Activated T-helper 1 cell treated with anti-CD3 and anti-CD28 coated beads, Interleukin-2, amount 50 U/mL, for 16 hours (primary cell): ENCODE results near the gene R3HDM2.
"Not testable (repeated sequence)": the region's sequence is repeated elsewhere in the genome, so short reads cannot be mapped to it uniquely, and the experiment has no call there.

Source experiments
- DNase-seq, 2 donors: peaks; one replicate each; pipeline ENCODE4 v3.0.0-alpha.2; 2020; ENCODE audit warnings: low read depth in 1 of 2, low spot score in 1 of 2

R3HDM2 gene

DNA sequence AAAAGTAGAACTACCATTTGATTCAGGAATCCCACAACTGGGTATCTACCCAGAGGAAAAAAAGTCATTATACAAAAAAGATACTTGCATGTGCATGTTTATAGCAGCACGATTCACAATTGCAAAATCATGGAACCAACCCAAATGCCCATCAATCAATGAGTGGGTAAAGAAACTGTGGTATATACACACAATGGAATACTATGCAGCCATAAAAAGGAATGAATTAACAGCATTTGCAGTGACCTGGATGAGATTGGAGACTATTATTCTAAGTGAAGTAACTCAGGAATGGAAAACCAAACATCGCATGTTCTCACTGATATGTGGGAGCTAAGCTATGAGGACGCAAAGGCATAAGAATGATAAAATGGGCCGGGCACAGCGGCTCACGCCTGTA is 154.6 kb downstream of the R3HDM2 start:
- not testable (repeated sequence) for DNase-seq

DNA sequence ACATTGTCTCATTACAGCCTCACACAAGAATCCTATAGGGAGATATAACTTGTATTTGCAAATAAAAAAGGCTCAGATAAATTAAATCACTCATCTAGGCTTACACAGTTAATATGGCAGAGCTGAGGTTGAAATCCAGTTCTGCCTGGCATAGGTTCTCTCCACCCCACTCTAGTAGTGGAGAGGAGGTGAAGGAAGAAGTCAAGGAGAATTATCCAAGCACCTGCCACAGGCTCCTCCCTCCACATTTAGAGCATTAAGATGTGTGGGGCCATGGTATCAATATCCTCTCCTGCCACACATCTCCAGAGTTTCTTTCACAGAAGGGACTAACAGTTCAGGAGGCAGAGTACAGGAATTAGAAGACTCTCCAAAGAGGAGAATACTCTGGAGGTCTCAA is 157.3 kb downstream of the R3HDM2 start:
- no peak for DNase-seq

DNA sequence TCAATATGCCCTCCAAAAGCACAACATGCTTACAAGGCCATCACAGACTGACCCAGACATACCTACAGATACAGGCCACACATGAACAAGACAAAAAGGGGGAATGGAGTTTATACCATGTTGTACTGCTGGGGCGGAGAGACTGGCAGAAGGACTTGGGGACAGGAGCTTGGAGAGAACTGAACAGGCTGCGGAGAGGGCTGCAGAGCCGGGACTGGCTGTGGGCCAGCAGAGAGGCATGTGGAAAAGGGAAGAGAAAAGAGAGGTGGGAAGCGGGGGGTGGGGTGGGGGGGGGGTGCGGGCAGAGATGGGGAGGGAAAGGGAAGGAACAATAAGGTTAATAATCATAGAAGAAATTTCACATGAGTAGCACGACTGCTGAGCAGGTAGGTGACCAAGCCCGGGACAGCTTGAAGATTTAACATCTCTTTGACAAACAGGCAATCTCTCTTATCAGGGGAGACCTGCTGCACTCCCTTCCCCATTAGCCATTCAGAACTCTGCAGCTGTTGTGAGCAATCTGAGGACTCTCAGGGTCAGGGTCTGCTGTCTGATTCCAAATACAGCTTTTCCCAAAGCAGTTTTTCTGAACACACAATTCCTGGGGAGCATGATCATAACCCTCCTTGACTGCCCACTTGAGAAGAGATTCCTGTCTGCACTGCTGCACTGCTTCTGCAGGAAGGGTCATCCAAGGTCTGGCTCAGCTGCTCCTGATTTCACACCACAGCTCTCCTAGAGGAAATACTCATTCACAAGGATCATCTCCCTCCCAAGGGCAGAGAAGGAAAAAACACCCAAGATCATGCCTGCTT is 158.3 kb downstream of the R3HDM2 start:
- DNase-seq, result no peak

DNA sequence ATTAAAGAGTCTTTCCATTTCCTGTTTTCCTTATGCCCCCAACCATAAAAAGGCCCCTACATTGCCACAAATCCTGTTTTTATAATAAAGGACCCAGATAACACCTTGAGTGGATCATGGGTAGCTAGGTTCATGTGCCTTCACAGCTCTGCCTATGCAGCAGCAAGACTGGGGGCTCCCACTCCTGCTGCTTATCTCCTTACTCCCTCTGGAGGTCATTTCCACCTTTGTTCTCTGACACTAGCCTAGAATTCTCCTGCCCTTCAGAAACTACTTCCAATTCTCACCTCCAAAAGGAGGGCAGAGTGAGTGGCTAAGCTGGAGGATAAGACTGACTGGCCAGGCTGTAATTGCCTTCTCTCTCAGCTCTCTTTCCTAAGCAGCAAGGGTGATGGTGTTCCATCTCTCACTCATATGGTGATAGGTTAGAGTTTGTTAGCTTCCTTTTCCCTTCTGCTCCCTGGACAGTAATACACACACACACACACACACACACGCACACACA is 159.8 kb downstream of the R3HDM2 start:
- no peak for DNase-seq

DNA sequence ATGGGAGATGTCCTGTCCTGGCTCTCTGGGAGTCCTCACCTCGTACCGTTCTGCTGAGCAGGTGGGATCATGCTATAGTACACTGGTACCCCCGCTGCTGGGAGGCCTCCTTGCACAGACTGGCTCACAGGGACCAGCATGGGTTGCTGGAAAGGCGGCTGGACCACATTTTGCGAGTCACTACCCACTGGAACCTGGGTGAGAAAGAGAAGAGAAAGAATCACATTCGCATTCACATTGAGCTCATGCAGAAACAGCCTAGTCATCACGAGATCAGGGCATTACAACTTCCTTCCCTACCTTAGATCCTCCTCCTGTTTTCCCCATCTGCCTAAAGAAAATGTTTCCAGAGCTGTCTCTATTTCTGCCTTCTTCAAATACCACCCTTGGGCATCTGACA is 162.6 kb downstream of the R3HDM2 start:
- DNase-seq, result no peak

DNA sequence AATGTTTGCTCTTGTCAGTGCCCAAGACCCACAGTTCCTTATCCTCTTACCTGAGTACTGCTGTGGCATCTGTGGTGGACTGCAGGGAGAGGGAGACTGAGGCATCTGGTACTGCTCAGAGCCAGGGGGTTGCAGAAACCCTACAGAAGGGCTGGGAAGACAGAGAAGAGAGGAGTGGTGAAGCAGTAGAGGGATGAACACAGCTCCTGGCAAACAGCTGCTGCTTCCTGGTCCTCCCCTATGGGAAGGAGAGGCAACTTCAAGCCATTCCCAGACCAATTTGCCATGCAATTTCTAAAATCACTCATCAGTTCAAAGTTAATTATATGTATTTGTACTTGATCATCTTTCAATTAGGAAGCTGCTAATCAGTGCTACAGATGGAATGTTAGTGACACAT is 164.2 kb downstream of the R3HDM2 start:
- DNase-seq, result no peak

DNA sequence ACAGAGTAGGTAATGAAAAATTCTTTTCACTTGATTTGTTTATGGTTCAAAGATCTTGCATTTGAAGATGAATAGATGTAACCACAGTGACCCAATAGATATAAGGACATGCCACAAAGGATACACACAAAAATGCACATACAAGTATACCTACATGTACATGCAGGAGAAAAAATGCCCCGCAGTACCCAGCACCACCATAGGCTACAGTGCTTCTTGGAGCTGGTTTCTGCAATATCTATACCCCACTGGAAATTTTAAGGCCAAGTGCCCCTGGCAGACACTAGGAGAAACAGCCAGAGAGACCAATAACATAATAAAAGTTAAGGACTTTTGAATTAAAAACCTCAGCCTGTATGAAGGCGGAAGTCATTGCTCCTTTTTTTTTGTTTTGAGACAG is 167.7 kb downstream of the R3HDM2 start:
- no peak for DNase-seq

DNA sequence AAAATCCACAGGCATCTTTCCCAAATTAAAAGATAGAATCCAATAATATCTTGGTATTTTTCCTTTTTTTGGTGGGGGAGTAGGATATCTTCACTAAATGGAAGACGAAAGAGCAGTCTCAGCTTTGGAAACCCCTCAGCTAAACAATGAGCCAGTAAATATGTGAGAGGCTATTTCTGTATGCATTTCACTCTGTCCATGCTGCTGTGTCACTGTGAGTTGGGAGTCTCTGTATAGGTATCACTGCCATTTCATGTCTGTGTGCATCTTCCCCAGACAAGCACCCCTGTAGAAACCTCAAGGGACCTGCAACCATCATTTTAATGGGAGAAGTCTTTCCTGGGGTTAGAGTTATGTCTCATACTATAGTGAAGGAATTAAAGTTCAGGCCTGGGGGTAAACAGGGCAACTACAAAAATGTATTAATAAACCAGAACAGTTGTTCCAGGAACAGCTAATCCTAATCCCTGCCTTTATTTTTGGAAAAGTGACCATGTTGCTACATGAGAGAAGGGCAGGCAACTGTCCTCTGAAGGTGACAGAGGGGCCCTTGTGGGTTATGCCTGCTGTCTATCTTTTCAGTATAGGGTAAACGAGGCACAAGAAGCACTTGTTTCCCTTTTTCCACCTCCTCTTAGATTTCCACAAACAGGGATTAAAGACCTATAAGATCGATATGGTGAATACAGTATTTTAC is 168.6 kb downstream of the R3HDM2 start:
- no peak for DNase-seq

DNA sequence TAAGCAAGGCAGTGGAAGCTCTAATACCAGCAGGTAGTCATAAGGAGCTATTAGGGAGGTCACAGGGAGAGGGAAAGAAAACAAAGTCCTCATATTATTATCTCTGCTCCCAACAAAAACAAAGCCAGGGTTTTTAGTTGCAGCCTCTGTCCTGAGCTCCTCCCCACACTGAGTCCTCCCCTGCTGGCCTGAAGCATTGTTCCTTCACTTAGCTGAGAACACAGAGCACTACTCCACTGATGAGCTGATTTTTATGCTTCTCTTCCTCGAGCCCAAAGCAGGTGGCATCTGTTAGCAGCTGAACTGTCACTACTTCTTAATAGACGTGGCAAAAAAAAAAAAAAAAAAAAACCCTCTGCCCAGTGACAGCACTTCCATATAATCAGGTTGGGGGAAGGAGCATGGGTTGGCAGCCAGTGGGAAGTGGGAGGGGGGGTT is 169.4 kb downstream of the R3HDM2 start:
- DNase-seq, result no peak

DNA sequence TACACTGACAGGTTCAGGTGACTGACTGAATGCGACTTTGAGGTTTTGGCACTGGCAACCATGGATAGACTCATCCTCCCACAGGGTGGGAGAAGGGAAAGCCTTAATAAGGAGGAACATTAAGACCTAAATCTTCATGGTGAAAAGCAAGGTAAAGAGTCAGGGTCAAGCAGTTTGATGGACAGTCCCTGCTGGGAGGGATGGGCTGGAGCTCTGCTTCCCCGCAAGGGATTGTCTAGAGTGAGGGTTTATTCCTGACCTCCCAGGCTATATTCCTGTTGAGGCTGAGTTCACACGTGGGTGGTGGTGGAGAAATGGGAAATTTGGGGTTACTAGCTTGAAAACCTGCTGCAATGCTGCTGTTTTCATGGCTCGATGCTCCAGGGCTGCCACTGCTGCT is 170.5 kb downstream of the R3HDM2 start:
- no peak for DNase-seq

DNA sequence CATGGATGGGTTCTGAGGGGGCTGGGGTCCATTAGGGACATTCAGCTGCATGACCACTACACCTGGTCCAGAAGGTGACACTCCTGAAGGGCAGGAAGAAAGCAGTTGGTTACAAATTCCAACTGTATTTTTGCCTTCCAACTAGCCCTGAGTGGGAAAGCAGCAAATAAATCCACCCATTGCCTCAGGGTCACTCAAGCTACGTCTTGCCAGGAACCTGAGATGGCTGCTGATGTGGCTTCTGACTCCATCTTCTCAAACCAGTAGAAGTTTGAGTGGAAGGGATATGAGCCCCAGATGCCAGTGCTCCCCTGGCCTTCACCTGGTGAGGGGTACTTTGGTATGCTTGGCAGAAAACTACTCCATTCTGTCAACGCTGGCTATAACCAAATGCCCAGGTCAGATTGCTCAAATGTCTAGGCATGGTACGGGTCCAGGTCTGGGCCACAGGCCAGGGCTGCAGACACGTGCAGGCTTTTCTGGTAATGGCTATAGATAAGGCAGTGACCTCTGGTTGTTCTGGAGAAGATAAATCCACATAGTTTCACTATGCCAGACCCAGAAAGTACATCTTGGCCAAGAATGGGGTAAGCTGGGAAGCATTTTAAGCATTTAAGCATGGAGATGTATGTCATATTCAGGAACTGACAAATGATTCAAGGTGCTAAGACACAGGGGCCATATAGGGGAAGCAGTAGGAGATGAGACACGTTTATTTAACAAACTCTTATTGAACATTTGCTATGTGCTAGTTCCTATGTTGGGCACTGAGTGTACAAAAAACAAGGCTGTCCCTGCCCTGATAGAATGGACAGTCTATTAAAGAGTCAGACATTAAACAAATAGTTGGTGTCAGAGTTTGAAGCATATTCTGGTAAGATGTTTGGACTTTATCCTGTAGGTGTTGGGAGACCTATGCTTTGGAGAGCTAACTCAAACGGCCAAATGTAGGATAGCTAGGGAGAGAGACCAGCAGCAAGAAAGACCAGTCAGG is 171.6 kb downstream of the R3HDM2 start:
- DNase-seq, result no peak

DNA sequence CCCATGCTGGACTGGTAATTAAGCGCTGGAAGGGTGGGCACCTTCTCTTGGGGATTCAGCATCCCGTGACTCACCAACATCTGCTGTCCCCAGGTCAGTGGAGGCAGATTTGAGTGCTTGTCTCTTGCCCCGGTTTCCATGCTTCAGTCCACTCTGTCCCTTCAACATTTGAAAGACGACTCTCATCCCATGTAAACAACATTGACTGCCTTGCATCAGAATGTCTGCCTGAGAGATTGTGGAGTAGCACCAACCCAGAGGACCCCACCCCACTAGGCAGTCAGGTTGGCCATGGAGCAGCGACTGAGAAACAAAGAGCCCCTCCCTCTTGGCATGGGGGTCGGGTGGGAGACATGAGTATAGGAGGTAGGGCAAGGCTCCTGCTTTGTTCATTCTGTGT is 174.9 kb downstream of the R3HDM2 start:
- no peak for DNase-seq

DNA sequence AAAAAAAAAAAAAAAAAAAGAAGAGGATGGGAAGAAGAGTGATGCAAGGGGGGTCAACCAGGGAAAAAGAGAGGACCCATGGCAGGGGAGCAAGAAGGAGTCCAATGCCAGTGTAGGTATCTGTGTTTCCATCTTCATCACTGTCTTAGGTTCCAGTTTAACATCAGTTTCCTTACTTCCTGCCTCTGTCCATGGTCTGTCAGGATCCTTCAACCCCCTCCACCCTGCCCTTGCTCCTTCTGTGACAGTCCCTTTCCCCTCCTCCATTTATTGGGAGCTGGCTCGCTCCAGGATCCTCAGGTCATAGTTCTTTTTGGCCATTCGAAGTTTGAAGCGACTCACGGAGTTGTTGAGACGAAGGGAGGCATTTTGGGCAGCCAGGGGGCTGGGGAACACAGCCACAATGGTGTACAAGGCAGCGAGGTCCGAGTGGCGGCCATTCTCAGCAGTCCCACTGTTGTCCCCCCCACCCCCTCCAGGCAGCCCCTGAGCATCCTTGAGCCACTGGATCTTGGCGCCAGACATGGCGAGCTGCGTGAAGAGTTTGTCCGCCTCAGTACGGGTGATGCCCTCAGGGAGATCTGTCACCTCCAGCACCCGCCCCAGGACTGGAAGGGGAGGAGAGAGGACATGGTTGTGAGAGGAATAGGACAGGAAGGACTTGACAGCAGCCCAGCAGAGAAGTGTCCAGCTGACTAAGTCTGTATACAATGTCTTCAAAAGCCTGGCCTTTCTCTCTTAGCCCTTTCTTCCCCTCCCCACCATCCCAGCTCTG is 176.2 kb downstream of the R3HDM2 start:
- no peak for DNase-seq

DNA sequence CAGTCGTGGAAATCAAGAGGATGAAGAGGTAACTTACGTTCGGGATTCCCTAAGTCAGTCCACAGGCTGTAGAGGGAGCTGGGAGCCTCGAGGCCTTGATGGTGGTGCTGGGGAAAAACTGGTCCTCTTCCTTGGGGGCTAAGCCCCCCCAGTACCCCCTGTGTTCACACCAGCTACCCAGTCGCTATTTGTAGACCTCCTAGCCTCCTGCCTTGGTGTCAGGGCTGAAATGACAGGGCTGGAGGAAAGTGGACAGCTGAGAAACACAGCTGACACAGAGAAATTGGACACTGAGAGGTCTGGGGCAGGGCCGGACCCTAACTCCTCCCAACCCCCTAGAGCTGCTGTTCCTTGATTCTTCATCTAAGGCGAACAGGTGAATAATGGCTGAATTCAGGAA is 179.9 kb downstream of the R3HDM2 start, which contains the start of gene STAC3:
STAC3 (minus strand) TSS at position 232 of the 400 bp plus-strand sequence. CDS start 1,551 bp downstream, outside the sequence.
- DNase-seq, result no peak

DNA sequence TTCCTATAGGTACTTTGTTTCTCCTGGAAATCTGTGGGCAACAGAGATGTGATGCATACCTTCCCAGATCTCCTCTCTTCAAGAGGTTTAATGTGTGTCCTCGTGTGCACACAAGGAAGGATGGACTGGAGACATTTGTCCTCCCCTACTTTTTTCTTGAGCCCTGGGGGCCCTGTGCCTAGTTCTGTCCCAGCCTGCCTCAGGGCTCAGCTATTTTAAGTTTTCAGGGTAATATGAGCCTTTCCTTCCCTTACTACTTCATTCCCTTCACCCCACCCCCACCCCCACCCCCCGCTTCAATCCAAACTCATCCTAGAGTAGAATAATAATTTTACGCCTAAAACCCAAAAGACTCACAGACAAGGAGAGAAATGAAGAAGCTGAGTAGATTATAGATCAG is 180.3 kb downstream of the R3HDM2 start:
- DNase-seq, result no peak

DNA sequence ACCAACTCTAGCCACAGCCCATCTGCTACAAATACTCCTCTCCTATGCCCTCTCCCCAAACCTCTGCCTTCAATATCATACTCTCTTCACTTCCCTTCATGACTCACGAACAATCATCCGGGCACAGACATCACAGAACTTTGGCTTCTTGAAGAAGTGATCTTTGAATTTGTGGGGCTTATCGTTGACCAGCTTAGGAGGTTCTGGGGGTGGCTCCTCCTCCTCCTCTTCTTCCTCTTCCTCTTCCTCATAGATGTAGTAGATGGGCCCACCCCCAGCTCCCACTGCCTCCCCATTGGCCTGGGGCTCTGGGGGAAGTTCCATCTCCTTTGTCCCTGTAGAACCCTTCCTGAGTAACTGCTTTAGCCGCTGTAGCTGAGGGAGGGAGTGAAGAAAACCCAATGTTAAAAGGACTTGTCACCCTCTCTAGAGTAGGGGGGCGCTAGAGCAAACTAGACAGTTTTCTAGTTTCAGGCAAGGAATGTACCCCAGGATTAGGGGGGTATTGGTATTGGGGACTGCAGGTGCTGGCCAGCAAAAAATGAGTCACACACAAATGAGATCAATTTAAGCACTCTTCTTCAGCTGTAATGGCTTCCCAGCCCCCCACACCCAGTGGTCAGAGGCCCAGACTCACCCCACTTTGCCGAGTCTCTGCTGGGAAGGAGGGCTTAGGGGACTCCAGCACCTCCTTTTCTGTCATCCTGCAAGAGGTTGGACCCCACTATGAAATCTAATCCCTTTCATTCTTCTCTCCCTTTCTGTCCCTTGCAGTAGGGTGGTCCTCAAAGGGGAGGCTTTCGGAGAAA is 181.7 kb downstream of the R3HDM2 start:
- DNase-seq, result no peak

DNA sequence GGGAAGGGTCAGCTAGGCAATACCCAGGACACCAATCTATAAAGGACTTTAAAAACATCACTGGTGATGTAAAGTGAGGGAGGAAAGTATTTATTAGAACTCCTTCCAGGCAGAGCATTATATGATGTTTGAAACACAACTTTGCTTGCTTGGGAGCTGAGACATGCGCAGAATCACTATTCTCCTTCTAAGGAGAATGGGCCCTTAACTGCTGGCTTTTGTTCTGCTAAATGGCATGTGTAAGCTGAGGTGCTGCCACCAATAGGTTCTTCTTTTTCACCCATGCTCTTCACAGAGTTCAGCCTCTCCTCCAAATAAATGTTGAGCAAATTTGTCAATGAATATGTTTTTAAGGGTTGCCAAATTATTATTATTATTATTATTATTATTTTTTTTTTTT is 183.8 kb downstream of the R3HDM2 start:
- DNase-seq, result no peak

DNA sequence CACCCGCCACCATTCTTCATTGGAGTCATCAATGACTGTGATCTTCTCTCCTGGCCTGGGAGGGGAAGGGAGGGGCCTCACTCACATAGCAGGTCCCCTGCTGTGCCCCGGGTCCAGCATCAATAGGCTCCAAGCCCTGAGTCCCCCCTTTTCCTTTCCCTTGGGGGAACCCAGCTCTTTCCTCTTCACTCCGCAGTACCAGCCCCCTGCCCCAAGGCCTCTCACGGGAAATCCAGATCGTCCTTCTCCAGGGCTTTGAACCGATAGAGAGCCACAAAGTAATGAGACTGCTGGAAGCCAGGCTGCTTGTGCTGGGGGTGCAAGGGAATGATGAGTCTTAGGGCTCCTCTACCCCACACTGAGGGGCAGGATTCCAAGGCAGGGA is 186.5 kb downstream of the R3HDM2 start:
- DNase-seq, result no peak

DNA sequence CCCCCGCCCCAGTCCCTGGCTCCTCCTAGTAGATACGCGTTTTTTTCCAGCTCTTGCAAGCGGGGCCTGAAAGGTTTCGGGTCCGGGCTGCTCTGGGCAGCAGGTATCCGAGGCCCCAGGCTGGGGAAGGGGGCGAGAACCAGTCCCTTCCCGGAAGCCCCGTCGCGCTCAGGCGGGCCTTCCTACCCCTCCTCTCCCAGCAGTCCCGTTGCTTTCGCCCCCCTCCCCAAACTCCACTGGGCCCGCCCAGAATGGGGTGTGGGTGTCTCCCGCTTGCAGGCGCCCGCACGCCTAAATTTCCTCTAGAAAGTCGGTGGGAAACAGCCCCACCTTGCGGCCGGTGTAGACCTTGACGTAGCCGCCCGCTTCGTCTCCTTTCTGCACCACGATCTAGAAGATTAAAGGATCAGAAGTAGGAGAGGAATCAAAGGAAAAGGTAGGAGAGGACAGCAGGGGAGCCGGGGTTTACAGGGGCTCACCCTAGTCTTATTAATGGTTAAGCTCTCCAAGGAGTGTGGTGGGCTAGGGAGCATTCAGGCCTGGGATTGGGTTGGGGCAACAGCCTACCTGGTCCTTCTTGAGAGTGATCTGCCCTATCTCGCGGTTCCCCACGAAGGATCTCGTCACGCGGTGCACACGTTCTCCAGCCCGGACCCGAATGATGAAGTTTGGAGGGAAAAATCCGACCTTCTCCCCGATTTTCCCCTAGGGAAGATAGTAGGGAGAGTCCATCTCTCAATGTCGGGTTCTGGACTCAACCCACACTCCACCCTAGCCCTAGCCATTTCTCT is 187.1 kb downstream of the R3HDM2 start:
- DNase-seq, result peak; percentile 59 to 68
